HPDE6-E6E7 (cell line): Measurements from ENCODE around the gene TRIM22.
"Not testable (repeated sequence)": the region's sequence is repeated elsewhere in the genome, so short reads cannot be mapped to it uniquely, and the experiment has no call there.

ENCODE experiments used
- DNase-seq: peaks from one replicate; pipeline ENCODE4 v3.0.0; 2011; ENCODE audit warnings: missing footprints; ENCODE audit errors: extremely low spot score

Gene TRIM22

GRCh38 chr11:5690736-5691135 lies 1.1 kb downstream of the TRIM22 start:
- DNase-seq = no peak

- not testable (repeated sequence) for DNase-seq
These were observed 1.8 kb downstream of the TRIM22 start for GRCh38 chr11:5691238-5691963.

GRCh38 chr11:5691964-5692361 lies 2.4 kb downstream of the TRIM22 start:
- no peak for DNase-seq

DNA sequence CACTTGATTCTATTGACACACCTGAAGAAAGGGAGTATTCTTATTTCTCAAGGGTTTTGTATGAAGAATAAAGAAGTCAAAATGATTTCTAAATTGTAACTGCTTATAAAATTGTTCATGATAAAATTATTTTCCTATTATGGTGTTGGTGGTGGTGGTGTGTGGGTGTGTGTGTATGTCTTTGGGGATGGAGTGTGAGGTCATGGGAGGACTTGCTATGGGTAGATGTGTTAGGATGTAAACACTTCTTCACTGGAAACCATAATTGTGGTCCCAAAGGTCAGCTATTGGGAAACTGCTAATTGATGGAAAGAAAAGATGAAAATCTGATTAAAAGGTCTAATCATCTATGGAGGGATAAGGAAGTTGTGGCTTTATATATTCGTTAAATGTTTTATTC lies 5.1 kb downstream of the TRIM22 start:
- DNase-seq = no peak

- DNase-seq = no peak
These were observed 6.0 kb downstream of the TRIM22 start for GRCh38 chr11:5695580-5695979.

DNA sequence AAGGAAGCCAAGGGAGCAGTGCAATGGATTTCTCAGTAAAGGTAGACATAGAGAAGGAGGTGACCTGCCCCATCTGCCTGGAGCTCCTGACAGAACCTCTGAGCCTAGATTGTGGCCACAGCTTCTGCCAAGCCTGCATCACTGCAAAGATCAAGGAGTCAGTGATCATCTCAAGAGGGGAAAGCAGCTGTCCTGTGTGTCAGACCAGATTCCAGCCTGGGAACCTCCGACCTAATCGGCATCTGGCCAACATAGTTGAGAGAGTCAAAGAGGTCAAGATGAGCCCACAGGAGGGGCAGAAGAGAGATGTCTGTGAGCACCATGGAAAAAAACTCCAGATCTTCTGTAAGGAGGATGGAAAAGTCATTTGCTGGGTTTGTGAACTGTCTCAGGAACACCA lies 6.6 kb downstream of the TRIM22 start:
- no peak for DNase-seq

GRCh38 chr11:5698281-5698680 lies 8.7 kb downstream of the TRIM22 start:
- no peak for DNase-seq

GRCh38 chr11:5700421-5701054 lies 10.9 kb downstream of the TRIM22 start:
- DNase-seq = no peak

DNA sequence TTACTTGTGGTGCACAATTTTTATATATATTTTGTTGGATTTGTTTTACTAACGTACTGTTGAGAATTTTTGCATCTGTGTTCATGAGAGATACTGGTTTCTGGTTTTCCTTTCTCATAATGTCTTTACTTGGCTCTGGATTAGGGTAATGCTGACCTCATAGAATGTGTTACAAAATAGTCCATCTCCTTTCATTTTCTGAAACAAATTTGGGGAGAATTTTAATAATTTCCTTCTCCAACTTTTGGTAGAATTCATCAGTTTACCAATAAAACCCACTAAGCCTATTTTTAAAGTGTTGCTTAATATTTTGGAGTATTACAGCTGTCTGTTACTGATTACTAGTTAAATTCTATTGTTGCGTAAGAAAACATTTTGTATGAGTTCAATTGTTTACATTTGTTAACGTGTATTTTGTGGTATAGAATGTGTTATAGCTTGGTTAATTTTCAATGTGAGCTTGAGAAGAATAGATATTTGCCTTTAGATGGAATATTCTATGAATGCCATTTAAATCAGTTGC lies 11.5 kb downstream of the TRIM22 start:
- DNase-seq = no peak

- no peak for DNase-seq
These were observed 14.3 kb downstream of the TRIM22 start for GRCh38 chr11:5703741-5704536.

- DNase-seq = no peak
These were observed 16.1 kb downstream of the TRIM22 start for GRCh38 chr11:5705688-5706087.

DNA sequence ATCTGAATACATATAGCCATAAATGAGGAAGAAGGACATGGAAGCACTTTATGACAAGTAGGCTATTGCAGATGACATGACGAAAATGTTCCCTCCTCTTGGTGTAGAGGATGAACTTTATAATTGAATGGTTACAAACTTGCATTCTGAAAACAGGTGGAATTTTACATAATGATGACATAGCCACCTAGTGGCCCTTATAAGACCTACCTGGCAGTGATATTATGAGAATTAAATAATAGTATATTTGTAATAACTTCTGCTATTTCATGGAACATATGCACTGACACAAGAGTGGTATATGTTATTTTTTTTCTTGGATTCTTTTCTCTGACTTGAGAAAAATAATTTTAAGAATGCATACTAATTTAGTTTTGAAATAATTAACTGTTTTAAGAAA lies 22.9 kb downstream of the TRIM22 start:
- DNase-seq = peak; percentile 20

- no peak for DNase-seq
These were observed 24.1 kb downstream of the TRIM22 start for GRCh38 chr11:5713695-5714094.

DNA sequence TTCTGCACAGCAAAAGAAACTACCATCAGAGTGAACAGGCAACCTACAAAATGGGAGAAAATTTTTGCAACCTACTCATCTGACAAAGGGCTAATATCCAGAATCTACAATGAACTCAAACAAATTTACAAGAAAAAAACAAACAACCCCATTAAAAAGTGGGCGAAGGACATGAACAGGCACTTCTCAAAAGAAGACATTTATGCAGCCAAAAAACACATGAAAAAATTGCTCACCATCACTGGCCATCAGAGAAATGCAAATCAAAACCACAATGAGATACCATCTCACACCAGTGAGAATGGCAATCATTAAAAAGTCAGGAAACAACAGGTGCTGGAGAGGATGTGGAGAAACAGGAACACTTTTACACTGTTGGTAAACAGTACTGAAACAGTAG lies 26.9 kb downstream of the TRIM22 start:
- not testable (repeated sequence) for DNase-seq

GRCh38 chr11:5719703-5720495 lies 30.3 kb downstream of the TRIM22 start:
- DNase-seq = no peak

DNA sequence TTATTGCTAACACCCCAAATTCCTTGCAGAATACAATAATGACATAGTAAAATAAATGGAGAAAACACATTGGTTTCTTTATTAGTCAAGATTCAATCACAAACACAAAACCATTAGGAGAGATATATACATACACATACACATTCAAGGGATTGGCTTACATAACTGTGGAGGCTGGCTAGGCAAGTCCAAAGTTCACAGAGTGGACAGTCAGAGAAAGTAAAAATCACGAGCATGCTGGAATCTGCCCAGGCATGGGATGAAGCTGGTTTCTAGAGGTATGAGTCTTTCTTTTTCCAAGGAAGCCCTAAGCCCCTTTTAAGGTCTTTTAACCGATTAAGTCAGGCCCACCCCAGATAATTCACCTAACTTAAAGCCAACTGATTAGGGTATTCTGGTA lies 33.0 kb downstream of the TRIM22 start:
- DNase-seq = no peak

DNA sequence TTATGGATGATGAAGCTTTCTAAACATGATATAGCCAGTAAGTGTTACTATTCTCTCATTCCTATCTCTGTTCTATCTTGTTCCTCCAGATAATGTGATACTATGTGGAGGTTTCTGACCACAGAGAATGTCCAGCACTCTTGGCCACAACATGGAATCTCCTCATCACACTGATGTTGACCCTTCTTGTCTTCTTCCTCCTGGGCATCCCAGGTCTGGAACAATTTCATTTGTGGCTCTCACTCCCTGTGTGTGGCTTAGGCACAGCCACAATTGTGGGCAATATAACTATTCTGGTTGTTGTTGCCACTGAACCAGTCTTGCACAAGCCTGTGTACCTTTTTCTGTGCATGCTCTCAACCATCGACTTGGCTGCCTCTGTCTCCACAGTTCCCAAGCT lies 36.8 kb downstream of the TRIM22 start:
- DNase-seq = no peak

GRCh38 chr11:5727691-5728090 lies 38.1 kb downstream of the TRIM22 start:
- DNase-seq = no peak

DNA sequence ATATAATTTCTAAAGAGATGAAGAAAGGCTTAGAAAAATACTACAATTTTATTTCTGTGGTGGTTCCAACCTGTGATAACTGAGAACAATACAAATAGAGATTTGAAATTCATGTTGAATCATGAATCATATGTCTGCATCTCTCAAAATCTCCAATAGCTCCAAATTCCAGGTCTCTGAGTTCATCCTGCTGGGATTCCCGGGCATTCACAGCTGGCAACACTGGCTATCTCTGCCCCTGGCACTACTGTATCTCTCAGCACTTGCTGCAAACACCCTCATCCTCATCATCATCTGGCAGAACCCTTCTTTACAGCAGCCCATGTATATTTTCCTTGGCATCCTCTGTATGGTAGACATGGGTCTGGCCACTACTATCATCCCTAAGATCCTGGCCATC lies 46.8 kb downstream of the TRIM22 start, which contains the start of gene OR56B1:
TSS of gene OR56B1 (plus strand) at position 53 of the 400 bp plus-strand sequence. CDS start at position 122, 69 bp downstream.
- DNase-seq = no peak

DNA sequence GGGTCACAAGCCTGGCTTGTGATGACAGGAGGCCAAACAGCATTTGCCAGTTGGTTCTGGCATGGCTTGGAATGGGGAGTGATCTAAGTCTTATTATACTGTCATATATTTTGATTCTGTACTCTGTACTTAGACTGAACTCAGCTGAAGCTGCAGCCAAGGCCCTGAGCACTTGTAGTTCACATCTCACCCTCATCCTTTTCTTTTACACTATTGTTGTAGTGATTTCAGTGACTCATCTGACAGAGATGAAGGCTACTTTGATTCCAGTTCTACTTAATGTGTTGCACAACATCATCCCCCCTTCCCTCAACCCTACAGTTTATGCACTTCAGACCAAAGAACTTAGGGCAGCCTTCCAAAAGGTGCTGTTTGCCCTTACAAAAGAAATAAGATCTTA lies 47.5 kb downstream of the TRIM22 start:
- DNase-seq = no peak

DNA sequence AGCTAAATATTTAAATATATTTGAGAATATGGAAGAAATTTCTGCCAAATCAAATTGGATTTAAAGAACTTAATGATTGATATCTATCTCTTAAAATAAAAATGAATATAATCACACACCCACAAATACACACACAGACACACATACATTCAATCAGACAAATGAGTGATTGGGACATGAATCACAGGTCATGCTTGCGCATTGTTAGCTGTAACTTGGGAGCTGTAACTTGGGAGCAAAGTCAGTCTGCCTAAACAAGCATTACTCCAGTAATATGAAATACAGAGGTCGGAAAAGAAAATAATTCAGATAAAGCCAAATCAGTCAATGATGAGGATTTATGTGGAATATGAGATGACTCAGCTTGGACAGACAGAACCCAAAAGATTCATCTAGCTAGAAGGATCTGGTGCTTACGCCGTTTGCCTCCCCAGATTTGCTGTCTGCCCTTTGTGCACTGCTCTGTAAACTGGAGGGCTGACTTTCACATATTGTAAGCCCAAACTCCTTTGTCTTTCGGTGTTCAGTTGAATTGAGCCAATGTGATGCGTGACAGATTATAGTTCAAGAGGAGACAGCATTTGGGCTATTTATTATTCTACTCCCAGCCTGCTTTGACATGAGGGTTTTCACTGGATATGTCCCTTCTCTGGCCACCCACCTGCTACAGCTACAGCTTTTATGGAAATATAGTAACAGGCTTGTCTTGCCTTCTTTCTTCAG lies 48.2 kb downstream of the TRIM22 start:
- DNase-seq = no peak
